Neural cell (in vitro differentiated cells): Measurements from ENCODE around the gene TICAM1. TPM values are rescaled to one million over a fixed set of nuclear protein-coding genes. Genes with fewer than 3 reads are reported as not detected.
"Not testable (repeated sequence)": the region's sequence is repeated elsewhere in the genome, so short reads cannot be mapped to it uniquely, and the experiment has no call there.

Experiments used
- H2AFZ ChIP-seq: fragments of 200-600, 300-800 bp; sonication (generic), shearing (Covaris generic); 2 replicates; pipeline ENCODE4 v1.6.0; 2014; ENCODE audit warnings: low read depth, mild to moderate bottlenecking, antibody characterized with exemption, low read length, moderate library complexity
- H3F3A ChIP-seq: fragments of 200-600 bp; shearing (Covaris generic); 2 replicates; pipeline ENCODE4 v1.6.1; 2016; ENCODE audit warnings: mild to moderate bottlenecking, moderate library complexity, mixed read lengths, antibody characterized with exemption, low read length; ENCODE audit not compliant: insufficient read depth, poor library complexity, severe bottlenecking
- H3K27ac ChIP-seq: fragments of 200-600, 300-800 bp; sonication (generic), shearing (Covaris generic); 2 replicates; pipeline ENCODE4 v1.5.1; 2014; ENCODE audit warnings: mild to moderate bottlenecking, low read length, moderate library complexity
- H3K27me3 ChIP-seq: fragments of 300-800, 200-600 bp; sonication (generic), shearing (Covaris generic); 2 replicates; pipeline ENCODE4 v1.6.0; 2014; ENCODE audit warnings: mild to moderate bottlenecking, low read depth, low read length, moderate library complexity; ENCODE audit not compliant: insufficient read depth
- H3K36me3 ChIP-seq: fragments of 300-800, 200-600 bp; sonication (generic), shearing (Covaris generic); 2 replicates; pipeline ENCODE4 v1.5.1; 2014; ENCODE audit warnings: mild to moderate bottlenecking, antibody characterized with exemption, low read length, moderate library complexity; ENCODE audit not compliant: insufficient read depth
- H3K4me2 ChIP-seq: fragments of 300-800, 200-600 bp; sonication (generic), shearing (Covaris generic); 2 replicates; pipeline ENCODE4 v1.6.0; 2014; ENCODE audit warnings: mild to moderate bottlenecking, low read length
- H3K4me3 ChIP-seq: fragments of 300-800, 200-600 bp; sonication (generic), shearing (Covaris generic); 2 replicates; pipeline ENCODE4 v1.5.1; 2014; ENCODE audit warnings: mild to moderate bottlenecking, low read length, moderate library complexity
- H3K79me2 ChIP-seq: fragments of 200-600 bp; shearing (Covaris generic); replicated peaks from 2 replicates; pipeline ENCODE4 v1.6.0; 2014; ENCODE audit warnings: mild to moderate bottlenecking, low read length, moderate library complexity; ENCODE audit not compliant: insufficient read depth
- H3K9ac ChIP-seq: fragments of 300-800, 200-600 bp; sonication (generic), shearing (Covaris generic); 2 replicates; pipeline ENCODE4 v1.6.1; 2016; ENCODE audit warnings: mild to moderate bottlenecking, low read length, mixed read lengths
- H3K9me2 ChIP-seq: fragments of 200-600 bp; shearing (Covaris generic); 2 replicates; pipeline ENCODE4 v1.6.1; 2016; ENCODE audit warnings: mild to moderate bottlenecking, low read length, mixed read lengths; ENCODE audit not compliant: insufficient read depth
- H3K9me3 ChIP-seq: fragments of 200-600, 300-800 bp; sonication (generic), shearing (Covaris generic); 2 replicates; pipeline ENCODE4 v1.6.1; 2016; ENCODE audit warnings: mild to moderate bottlenecking, mixed run types, low read length, moderate library complexity, mixed read lengths
- H4K20me1 ChIP-seq: fragments of 200-600 bp; shearing (Covaris generic); 2 replicates; pipeline ENCODE4 v1.6.1; 2016; ENCODE audit warnings: mild to moderate bottlenecking, mixed run types; ENCODE audit not compliant: insufficient read depth
- CTCF ChIP-seq: fragments of 450-650 bp; IDR thresholded peaks from 2 replicates; pipeline ENCODE4 v1.5.1; 2014; ENCODE audit warnings: antibody characterized with exemption, mild to moderate bottlenecking, moderate library complexity; ENCODE audit not compliant: poor library complexity, severe bottlenecking
- EP300 ChIP-seq: fragments of 450-650 bp; conservative IDR thresholded peaks from 2 replicates; pipeline ENCODE4 v1.6.1; 2014; ENCODE audit warnings: antibody characterized with exemption, mild to moderate bottlenecking, moderate library complexity; ENCODE audit not compliant: poor library complexity, severe bottlenecking
- EZH2 ChIP-seq: fragments of 200-600, 300-800 bp; shearing (Covaris generic), sonication (generic); IDR thresholded peaks from 2 replicates; pipeline ENCODE4 v1.6.1; 2014; ENCODE audit warnings: antibody characterized with exemption, low read length, borderline replicate concordance, mild to moderate bottlenecking; ENCODE audit not compliant: insufficient read depth, poor library complexity, severe bottlenecking
- MXI1 ChIP-seq: fragments of 450-650 bp; conservative IDR thresholded peaks from 2 replicates; pipeline ENCODE4 v1.6.1; 2014; ENCODE audit warnings: antibody characterized with exemption, mild to moderate bottlenecking; ENCODE audit not compliant: poor library complexity, severe bottlenecking
- POLR2AphosphoS5 ChIP-seq: IDR thresholded peaks from 2 replicates; pipeline ENCODE4 v1.6.1; 2012
- RAD21 ChIP-seq: fragments of 450-650 bp; conservative IDR thresholded peaks from 2 replicates; pipeline ENCODE4 v1.6.1; 2014; ENCODE audit warnings: antibody characterized with exemption, mild to moderate bottlenecking, moderate library complexity
- REST ChIP-seq: IDR thresholded peaks from 2 replicates; pipeline ENCODE4 v1.6.1; 2012; ENCODE audit warnings: borderline replicate concordance
- SMC3 ChIP-seq: fragments of 450-650 bp; conservative IDR thresholded peaks from 2 replicates; pipeline ENCODE4 v1.6.1; 2014; ENCODE audit warnings: antibody characterized with exemption, mild to moderate bottlenecking, moderate library complexity; ENCODE audit not compliant: poor library complexity
- TAF1 ChIP-seq: IDR thresholded peaks from 2 replicates; pipeline ENCODE4 v1.6.1; 2012; ENCODE audit warnings: low read depth
- polyA plus RNA-seq: library from polyadenylated mRNA; depleted of rRNA; stranded (reverse); fragments of >200 nt; gene quantifications from 2 replicates; pipeline ENCODE4 v1.2.3, GENCODE V29; 2014

The TICAM1 gene
- polyA plus RNA-seq, 1 donor from 2014 or later = not detected

GRCh38 chr19:4849019-4849418, 17.5 kb upstream of the TICAM1 start:
- H3K27ac ChIP-seq = no peak overlapping the region
- no peaks in the 10 kb centered on the region for H3K36me3 ChIP-seq
- H4K20me1 ChIP-seq = no peaks in the 10 kb centered on the region
- no peaks in the 10 kb centered on the region for H3K9me3 ChIP-seq
- TF ChIP-seq CTCF = no peak
- TF ChIP-seq POLR2AphosphoS5 = no peak
- TF ChIP-seq REST = no peak
- no peak for TF ChIP-seq EZH2
- TF ChIP-seq TAF1 = no peak
- no peak for TF ChIP-seq MXI1
- no peak for TF ChIP-seq EP300
- TF ChIP-seq RAD21 = no peak
- H3K9me2 ChIP-seq = no peaks in the 10 kb centered on the region
- no peak overlapping the region for H2AFZ ChIP-seq
- H3K4me3 ChIP-seq = no peak overlapping the region
- no peak overlapping the region for H3K4me2 ChIP-seq
- H3K27me3 ChIP-seq = no peaks in the 10 kb centered on the region
- H3K79me2 ChIP-seq = no peaks in the 10 kb centered on the region
- no peaks in the 10 kb centered on the region for H3F3A ChIP-seq
- no peak overlapping the region for H3K9ac ChIP-seq

- Histone ChIP-seq H3K4me3 (no peak overlapping the region), H4K20me1 (no peaks in the 10 kb centered on the region), H3K79me2 (no peaks in the 10 kb centered on the region), H2AFZ (no peak overlapping the region), H3K9ac (no peak overlapping the region), H3K4me2 (no peak overlapping the region), H3F3A (no peaks in the 10 kb centered on the region), H3K36me3 (no peaks in the 10 kb centered on the region), H3K9me2 (no peaks in the 10 kb centered on the region), H3K9me3 (no peaks in the 10 kb centered on the region), H3K27ac (no peak overlapping the region), H3K27me3 (no peaks in the 10 kb centered on the region)
- no peak for TF ChIP-seq TAF1
- no peak for TF ChIP-seq MXI1
- no peak for TF ChIP-seq RAD21
- no peak for TF ChIP-seq SMC3
- no peak for TF ChIP-seq POLR2AphosphoS5
- TF ChIP-seq REST = no peak
Observed at GRCh38 chr19:4847190-4847973, 15.9 kb upstream of the TICAM1 start.

GRCh38 chr19:4845975-4846374, 14.5 kb upstream of the TICAM1 start:
- H3F3A ChIP-seq, H3K36me3 ChIP-seq, H3K9ac ChIP-seq, H4K20me1 ChIP-seq, H3K27ac ChIP-seq, H2AFZ ChIP-seq, H3K9me2 ChIP-seq, H3K4me3 ChIP-seq, H3K9me3 ChIP-seq, H3K79me2 ChIP-seq, H3K27me3 ChIP-seq, H3K4me2 ChIP-seq: not testable (repeated sequence)
